ENCODE measurements around the gene POLRMT. TPM values are rescaled to one million over a fixed set of nuclear protein-coding genes. Genes with fewer than 3 reads are reported as not detected.

POLRMT gene
- total RNA-seq, 1 experiment from 2014 or later: 51.4 TPM

DNA sequence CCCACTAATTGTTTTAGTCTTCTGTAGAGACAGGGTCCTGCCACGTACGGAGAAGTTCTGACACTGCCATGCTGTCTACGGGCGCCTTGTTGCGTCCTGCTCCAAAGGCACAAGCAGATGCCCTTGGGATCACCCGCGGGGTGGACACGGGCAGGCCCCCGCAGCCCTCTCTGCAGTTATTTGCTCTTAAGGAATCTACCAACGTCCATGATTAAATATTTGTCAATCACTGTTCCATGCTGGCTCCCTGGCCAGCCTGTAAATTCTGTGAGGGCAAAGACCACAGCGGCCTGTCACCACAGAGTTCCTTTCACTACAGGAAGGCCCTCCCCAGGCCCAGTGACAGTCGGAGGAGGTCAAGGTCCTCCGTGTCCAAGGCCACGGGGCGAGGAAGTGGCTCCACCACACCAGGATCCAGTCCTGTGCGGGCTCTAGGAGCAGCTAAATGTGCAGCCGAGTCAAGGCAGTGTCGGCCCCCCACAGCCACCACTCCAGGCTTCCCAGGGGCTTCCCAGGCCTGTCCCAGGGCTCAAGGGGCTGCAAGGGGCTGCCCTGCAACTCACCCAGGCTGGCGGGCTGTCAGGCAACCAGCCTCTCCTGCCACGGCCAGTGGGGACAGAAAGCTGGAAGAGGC, 27.6 kb upstream of the POLRMT start:
- Mint-ChIP-seq H3K4me3 (ENCODE audit: low read depth, unreplicated experiment) (peak overlapping the region; percentile 75), H3K27ac (ENCODE audit: unreplicated experiment) (peak overlapping the region; percentile 23), H3K36me3 (ENCODE audit: insufficient read depth, unreplicated experiment) (peaks cover 36% of the 10 kb centered on the region), H3K9me3 (ENCODE audit: low read depth, unreplicated experiment) (no peaks in the 10 kb centered on the region), H3K4me1 (ENCODE audit: low read depth, unreplicated experiment) (peaks cover 11% of the 10 kb centered on the region), H3K27me3 (ENCODE audit: unreplicated experiment) (no peaks in the 10 kb centered on the region)
- CTCF ChIA-PET: interaction anchor here (0.6 kb wide), 1 partner anchor 121 kb away, joined by 5 read pairs; no protein-coding TSS in a partner anchor
- TF ChIP-seq, protein P1, sequence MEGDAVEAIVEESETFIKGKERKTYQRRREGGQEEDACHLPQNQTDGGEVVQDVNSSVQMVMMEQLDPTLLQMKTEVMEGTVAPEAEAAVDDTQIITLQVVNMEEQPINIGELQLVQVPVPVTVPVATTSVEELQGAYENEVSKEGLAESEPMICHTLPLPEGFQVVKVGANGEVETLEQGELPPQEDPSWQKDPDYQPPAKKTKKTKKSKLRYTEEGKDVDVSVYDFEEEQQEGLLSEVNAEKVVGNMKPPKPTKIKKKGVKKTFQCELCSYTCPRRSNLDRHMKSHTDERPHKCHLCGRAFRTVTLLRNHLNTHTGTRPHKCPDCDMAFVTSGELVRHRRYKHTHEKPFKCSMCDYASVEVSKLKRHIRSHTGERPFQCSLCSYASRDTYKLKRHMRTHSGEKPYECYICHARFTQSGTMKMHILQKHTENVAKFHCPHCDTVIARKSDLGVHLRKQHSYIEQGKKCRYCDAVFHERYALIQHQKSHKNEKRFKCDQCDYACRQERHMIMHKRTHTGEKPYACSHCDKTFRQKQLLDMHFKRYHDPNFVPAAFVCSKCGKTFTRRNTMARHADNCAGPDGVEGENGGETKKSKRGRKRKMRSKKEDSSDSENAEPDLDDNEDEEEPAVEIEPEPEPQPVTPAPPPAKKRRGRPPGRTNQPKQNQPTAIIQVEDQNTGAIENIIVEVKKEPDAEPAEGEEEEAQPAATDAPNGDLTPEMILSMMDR (IDR thresholded peaks at IDR 0.05; ENCODE audit: unreplicated experiment): no peak
- BruUV-seq (replicated peaks): no TSS peak
- DNase-seq: no peak
- intact Hi-C loops (cut with micrococcal nuclease; ENCODE audit: unreplicated experiment): no loop called here

DNA sequence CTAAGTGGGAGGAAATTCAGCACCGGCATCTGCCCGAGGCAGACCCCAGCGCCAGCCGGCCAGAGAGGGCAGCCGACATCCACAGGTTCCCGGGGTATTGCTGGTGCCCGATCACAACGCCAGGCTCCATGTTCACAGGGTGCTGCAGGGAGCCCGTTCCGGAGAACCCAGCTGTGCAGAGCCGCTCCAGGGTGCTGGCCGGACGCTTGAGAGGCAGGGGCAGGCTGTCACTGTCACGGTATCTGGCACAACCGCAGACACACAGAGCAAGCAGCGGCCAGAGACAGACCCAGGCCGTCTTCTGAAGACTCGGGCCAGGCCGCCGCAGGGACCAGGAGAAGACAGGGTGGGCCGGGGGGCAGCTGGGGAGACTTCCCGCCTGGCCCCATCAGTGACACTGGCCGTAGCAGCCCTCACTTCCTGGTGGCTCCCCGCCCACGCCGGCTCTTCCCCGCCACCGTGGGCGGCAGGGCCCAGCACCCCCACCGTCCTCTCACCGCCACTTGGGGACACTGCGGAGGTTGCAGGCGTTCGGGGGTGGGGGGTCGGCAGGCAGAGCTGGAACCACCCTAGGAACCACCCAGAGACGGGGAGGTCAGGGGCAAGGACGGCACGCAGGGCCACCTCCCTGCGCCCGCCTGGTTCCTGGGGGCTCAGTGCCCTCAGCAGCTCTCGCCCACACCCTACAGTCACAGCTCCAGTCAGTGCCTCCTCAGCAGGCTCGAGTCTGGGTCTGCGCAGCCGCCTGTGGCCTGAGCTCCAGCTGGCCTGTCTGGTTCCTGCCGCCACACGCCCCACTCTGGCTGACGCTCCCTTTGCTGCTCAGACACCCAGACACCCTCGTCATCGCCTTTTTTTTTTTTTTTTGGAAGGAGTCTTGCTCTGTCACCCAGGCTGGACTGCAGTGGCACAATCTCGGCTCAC, 25.8 kb upstream of the POLRMT start:
- intact Hi-C loops (cut with micrococcal nuclease; ENCODE audit: unreplicated experiment): no loop called here

DNA sequence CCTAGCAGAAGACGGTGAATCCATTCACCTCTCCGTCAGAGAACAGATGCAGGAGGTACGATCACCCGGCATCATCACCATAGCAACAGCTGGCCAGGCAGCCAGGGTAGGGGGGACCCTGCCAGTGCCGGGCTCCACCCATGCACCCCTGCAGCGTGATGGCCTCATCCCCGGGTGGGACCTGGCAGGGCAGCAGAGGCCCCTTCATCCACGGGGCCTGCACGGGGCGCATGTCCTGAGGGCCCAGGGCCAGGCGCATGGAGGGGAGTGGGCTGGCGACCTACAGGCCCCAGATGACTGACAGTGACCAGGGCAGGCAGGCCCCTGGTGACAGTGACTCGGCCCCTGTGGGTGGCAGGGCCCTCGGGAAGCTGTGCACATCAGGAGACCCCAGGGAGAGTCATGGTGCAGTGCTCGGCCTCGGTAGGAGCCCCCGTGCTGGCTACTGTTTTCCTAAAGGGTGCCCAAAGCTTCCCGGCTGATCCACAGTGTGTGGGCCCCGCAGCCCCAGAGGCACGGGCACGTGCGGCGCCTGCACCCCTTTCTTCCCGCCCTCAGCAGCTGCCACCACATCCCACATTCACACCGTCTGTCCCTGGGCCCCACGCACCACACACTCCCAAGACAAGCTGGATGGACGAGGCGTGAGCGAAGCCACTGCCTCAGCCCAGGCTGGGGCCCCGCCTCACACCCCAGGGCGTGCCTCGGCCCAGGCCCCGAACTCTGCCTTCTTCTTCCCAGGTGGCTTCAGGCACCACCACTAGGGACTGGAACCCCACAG, 24.9 kb upstream of the POLRMT start:
- no peak for DNase-seq
- Mint-ChIP-seq H3K27me3 (ENCODE audit: unreplicated experiment) (no peaks in the 10 kb centered on the region), H3K4me1 (ENCODE audit: low read depth, unreplicated experiment) (peaks cover 11% of the 10 kb centered on the region), H3K36me3 (ENCODE audit: insufficient read depth, unreplicated experiment) (peaks cover 47% of the 10 kb centered on the region), H3K4me3 (ENCODE audit: low read depth, unreplicated experiment) (no peak overlapping the region), H3K9me3 (ENCODE audit: low read depth, unreplicated experiment) (no peaks in the 10 kb centered on the region), H3K27ac (ENCODE audit: unreplicated experiment) (no peak overlapping the region)
- intact Hi-C loops (cut with micrococcal nuclease; ENCODE audit: unreplicated experiment): no loop called here
- CTCF ChIA-PET: no interaction called here
- TF ChIP-seq, protein P1 (IDR thresholded peaks at IDR 0.05; ENCODE audit: unreplicated experiment): no peak
- BruUV-seq (replicated peaks): no TSS peak

More for the DNA sequence above, 25.8 kb upstream of the POLRMT start:
- CTCF ChIA-PET: interaction anchor here (0.7 kb wide), 1 partner anchor 120 kb away, joined by 5 read pairs; no protein-coding TSS in a partner anchor
- BruUV-seq (replicated peaks): no TSS peak
- Mint-ChIP-seq H3K27ac (ENCODE audit: unreplicated experiment) (no peak overlapping the region), H3K9me3 (ENCODE audit: low read depth, unreplicated experiment) (no peaks in the 10 kb centered on the region), H3K4me3 (ENCODE audit: low read depth, unreplicated experiment) (no peak overlapping the region), H3K36me3 (ENCODE audit: insufficient read depth, unreplicated experiment) (peaks cover 44% of the 10 kb centered on the region), H3K27me3 (ENCODE audit: unreplicated experiment) (no peaks in the 10 kb centered on the region), H3K4me1 (ENCODE audit: low read depth, unreplicated experiment) (peaks cover 11% of the 10 kb centered on the region)
- DNase-seq: no peak
- TF ChIP-seq, protein P1 (IDR thresholded peaks at IDR 0.05; ENCODE audit: unreplicated experiment): no peak

DNA sequence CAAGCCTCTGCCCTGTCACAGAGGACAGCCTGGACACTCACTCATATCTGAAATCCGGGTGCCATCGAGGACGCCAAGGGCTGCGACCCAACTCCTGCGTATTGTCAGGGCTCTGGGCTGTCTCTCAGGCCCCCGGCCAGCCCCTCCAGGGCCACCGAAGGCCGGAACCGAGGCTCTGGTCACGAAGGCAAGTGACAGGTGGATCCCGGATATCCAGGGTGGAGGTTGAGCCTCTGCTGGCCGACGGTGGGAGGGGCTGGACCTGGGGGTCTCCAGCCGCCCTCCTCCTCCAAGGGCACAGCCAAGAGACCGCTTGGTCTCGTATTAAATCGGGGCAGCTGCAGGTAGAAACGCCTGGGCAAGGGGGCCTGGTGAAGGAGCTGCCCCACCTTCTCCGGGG, 24.3 kb upstream of the POLRMT start:
- Mint-ChIP-seq H3K9me3 (ENCODE audit: low read depth, unreplicated experiment) (no peaks in the 10 kb centered on the region), H3K27ac (ENCODE audit: unreplicated experiment) (no peak overlapping the region), H3K4me3 (ENCODE audit: low read depth, unreplicated experiment) (no peak overlapping the region), H3K27me3 (ENCODE audit: unreplicated experiment) (no peaks in the 10 kb centered on the region), H3K4me1 (ENCODE audit: low read depth, unreplicated experiment) (peaks cover 11% of the 10 kb centered on the region), H3K36me3 (ENCODE audit: insufficient read depth, unreplicated experiment) (peaks cover 45% of the 10 kb centered on the region)
- DNase-seq: no peak
- TF ChIP-seq, protein P1 (IDR thresholded peaks at IDR 0.05; ENCODE audit: unreplicated experiment): no peak
- CTCF ChIA-PET: no interaction called here
- no TSS peak for BruUV-seq (replicated peaks)
- intact Hi-C loops (cut with micrococcal nuclease; ENCODE audit: unreplicated experiment): no loop called here

Measured in Calu3 (cell line).